NCI-H1092 treated with DMSO at 0.1 percent for 48 hours (cell line): ENCODE results near the gene FOXK2.

ENCODE experiments used
- DNase-seq: peaks from one replicate; lab custom pipeline; 2025; lab: John Stamatoyannopoulos, UW

The FOXK2 gene

DNA sequence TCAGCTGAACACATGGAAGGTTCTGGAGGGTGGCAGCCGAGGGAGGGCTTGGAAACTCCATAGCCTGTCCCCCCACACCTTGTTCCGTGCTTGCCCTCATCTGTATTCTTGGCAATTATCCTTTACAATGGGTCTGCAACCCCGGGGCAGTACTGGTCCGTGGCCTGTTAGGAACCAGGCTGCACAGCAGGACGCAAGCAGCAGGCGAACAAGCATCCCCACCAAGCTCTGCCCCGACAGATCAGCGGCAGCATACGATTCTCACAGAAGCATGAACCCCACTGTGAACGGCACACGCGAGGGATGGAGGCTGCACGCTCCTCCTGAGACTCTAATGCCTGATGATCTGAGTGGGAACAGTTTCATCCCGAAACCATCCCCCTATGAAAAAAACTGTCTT is 122.5 kb downstream of the FOXK2 start:
- DNase-seq = no peak

DNA sequence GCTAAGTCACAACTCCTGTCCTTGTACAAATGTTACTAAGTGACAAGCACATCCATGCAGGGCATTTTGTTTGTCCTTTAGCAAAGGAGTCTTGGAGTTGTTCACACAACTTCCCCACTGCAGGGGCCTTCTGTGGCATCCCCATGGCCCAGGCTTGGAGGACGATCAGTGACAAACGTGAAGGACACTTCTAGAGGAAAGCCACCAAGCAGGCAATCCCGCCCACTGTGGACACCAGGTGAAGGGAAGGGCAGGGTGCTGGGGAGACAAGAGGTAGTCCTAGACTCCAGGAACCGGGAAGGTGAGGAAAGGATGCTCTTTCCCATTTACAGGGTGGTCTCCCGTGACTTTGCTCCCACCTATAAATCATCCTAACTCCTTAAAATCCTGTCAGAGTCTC is 124.6 kb downstream of the FOXK2 start:
- DNase-seq = no peak

- no peak for DNase-seq
Measured at GRCh38 chr17:82645516-82645915, 126.0 kb downstream of the FOXK2 start.

DNA sequence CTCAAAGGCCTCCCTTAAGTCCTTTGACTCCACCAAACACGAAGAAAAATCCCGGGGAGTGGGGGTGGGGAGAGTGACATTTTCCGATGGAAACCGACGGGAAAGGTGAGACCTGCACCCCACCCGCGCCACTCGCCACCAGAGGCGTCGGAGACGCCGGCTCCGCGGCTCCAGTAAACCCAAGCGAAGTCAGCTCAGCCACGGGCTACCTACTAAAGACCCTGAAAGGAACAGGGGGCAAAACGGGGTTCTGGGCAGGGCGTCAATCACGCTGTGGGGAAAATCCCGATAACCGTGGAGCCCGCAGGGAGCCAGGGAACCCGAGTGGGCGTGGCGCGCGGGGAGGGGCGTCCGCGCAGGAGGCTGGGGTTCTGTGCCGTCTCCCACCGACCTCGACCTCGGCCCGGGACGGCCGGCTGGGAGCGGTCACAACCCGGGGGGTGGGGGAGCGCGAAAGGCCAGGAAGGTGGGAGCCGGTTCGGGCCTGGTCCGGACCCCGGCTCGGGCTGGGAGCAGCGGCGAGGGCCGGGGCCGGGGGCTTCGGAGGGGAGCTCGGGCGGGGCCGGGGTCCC is 128.1 kb downstream of the FOXK2 start:
- no peak for DNase-seq

DNA sequence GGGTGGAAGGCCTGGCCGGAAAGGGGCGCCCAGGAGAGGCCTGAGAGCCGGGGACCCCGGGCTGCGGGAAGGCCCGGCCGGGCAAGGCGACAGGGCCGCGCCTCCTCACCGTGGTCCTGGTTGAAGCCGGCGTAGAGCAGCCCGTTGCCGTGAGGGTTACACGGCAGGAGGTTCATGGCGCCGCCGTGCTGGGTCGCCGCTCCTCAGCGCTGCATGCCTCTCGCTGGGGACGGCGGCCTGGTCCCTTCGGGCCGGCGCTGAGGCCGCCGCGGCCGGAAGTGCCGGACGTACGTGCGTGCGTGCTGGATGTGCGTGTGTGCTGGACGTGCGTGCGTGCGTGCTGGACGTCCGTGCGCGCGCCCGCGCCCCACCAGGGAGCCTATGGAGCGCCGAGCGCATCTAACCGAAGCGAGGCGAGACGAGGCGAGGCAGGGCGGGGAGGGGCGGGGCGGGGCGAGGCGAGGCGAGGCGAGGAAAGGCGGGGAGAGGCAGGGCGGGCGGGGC is 128.7 kb downstream of the FOXK2 start, which contains the start of gene WDR45B:
Gene WDR45B (minus strand): TSS at position 280 of the 504 bp plus-strand sequence. CDS start 104 bp downstream, at position 176.
- peak; percentile 90 for DNase-seq

- peak; percentile 18 for DNase-seq
Measured at GRCh38 chr17:82648742-82649331, 129.3 kb downstream of the FOXK2 start.

DNA sequence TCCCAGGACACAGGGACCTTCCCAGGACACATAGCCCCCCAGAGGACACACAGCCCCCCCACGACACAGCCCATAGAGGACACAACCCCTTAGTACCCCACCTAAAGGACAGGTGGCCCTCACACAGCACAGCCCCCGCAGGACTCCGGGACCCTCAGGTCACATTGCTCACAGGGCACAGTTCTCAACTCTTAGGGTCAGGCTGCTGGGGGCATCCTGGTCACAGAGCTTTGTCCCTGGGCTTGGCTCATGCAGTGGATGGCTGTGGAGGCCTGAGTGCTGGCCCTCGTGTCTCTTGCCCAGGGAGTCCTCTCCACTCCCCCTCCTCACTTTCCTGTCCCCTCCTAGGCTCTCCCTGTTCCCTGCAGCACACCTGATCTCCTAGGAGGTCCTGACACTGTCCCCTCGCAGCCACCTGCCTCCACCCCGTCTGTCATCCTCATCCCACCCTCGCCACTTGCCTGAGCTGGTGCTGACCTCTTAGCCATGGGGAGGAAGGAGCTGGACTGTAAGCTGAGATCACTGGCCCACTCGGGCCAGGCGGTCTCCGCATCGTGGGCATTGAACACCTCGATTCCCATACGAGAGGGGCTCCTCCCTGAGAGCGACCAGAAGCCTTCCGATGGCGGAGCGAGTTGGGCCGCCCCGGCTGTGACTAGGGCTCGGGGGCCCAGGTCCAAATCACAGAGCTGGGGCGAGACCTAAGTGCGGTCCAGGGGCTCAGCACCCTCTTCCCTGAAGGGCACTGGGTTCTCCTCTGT is 130.1 kb downstream of the FOXK2 start:
- DNase-seq = no peak

DNA sequence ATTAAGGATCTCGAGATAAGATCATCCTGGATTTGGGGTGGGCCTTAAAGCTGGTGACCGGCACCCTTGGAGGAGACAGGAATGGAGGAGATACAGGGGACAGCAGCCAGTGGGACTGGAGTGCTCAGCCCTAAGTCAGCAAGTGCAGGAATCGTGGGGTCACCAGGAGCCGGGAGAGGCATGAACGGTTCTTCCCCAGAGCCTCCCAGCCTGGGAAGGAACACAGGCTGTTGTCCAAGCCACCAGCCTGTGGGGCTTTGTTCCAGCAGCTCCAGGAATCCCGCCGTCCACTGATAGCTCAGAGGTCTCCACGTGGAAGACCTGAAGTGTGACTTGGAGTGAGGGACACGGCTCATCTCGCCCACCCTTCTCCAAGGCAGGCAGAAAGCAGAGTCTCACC is 131.2 kb downstream of the FOXK2 start:
- DNase-seq = no peak

DNA sequence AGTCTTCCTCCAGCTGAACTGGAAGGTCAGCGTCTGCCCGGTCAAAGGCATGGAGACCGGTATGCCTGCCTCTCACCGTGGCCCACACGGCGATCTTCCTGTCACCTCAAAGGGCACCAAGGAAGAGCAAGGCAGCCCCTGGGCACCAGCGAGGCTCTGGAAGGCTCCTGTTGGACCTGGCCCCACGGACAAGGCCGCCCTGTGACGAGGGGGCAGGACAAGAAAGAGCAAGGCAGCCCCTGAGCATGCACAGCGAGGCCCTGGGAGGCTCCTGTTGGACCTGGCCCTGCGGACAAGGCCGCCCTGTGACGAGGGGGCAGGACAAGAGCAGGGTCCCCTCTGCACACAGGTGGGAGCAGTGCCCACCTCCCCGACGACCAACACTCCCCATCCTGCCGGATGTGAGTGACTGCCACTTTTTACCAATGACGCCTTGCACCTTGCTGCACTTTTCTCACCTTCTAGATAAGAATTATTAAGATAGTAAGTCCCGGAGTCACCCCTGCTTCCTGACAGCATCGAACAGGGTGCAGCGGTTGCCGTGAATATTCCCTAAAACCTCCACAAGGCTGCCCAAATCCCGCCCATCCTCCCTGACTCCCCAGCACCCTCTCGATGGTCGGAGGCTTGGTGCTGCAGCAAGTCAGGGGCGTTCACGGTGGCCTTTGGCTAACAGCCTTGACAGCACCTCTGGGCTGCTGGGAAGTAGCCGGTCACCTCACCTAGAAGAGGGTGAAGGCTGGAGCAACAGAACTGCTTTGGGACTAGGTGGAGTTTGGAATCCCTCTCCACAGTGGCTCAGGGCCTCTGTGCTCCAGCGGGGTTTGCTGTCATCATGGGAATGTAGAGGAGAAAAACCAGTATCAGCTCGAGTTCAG is 134.4 kb downstream of the FOXK2 start:
- no peak for DNase-seq
